GM03348 (cell line): ENCODE measurements around the gene ATAT1.

Source experiments
- DNase-seq: peaks from one replicate; pipeline ENCODE4 v3.0.0; 2012; ENCODE audit warnings: low spot score

Gene ATAT1

GRCh38 chr6:30684386-30685156 lies 57.9 kb downstream of the ATAT1 start:
- peak; percentile 55 for DNase-seq

GRCh38 chr6:30685157-30686008 lies 58.7 kb downstream of the ATAT1 start:
- peak; percentile 34 for DNase-seq

GRCh38 chr6:30686009-30686907 lies 59.6 kb downstream of the ATAT1 start, which contains the start of gene PPP1R18:
Gene PPP1R18 (minus strand): TSS chr6:30686645. CDS start chr6:30686018, 627 bp downstream.
- DNase-seq = peak; percentile 90

- DNase-seq = peak; percentile 96
These were observed 60.4 kb downstream of the ATAT1 start for GRCh38 chr6:30686908-30687658.

GRCh38 chr6:30687659-30688431 lies 61.2 kb downstream of the ATAT1 start:
- DNase-seq = peak; percentile 59

- no peak for DNase-seq
These were observed 61.9 kb downstream of the ATAT1 start for GRCh38 chr6:30688569-30688968.

GRCh38 chr6:30689022-30689865 lies 62.6 kb downstream of the ATAT1 start:
- no peak for DNase-seq

GRCh38 chr6:30689985-30690384 lies 63.3 kb downstream of the ATAT1 start:
- no peak for DNase-seq

- DNase-seq = peak; percentile 94
These were observed 63.9 kb downstream of the ATAT1 start, which contains the start of gene NRM for GRCh38 chr6:30690403-30691207. Gene NRM (minus strand): TSS chr6:30690984. CDS start chr6:30690974, 10 bp downstream.

- DNase-seq = no peak
These were observed 64.7 kb downstream of the ATAT1 start for GRCh38 chr6:30691208-30691847.
